Fibroblast of skin of left biceps (primary cell): ENCODE data around the gene OR2T2.
"Not testable (repeated sequence)": the region's sequence is repeated elsewhere in the genome, so short reads cannot be mapped to it uniquely, and the experiment has no call there.

Source experiments
- DNase-seq, 2 experiments: peaks; one replicate each; pipeline ENCODE4 v3.0.0-alpha.2; 2013; ENCODE audit warnings: low read depth in 2 of 2

OR2T2 gene

GRCh38 chr1:248445399-248445798 lies at the start of gene OR2T2:
Gene OR2T2 (plus strand): TSS chr1:248445637. CDS start chr1:248452798, 7,161 bp downstream.
- DNase-seq = not testable (repeated sequence)

- no peak for DNase-seq
Measured at GRCh38 chr1:248402748-248403147, 42.7 kb upstream of the OR2T2 start, which contains the start of gene OR2T1. Gene OR2T1 (plus strand): TSS chr1:248403048. CDS start chr1:248406148, 3,100 bp downstream.

GRCh38 chr1:248404024-248404423 lies 41.4 kb upstream of the OR2T2 start:
- DNase-seq = peak in 1 of 2 experiments; percentile 1

GRCh38 chr1:248406721-248407692 lies 38.4 kb upstream of the OR2T2 start:
- no peak for DNase-seq

- DNase-seq = no peak
Measured at GRCh38 chr1:248416226-248416625, 29.2 kb upstream of the OR2T2 start.

GRCh38 chr1:248417854-248418253 lies 27.6 kb upstream of the OR2T2 start:
- DNase-seq = no peak

GRCh38 chr1:248421384-248421783 lies 24.1 kb upstream of the OR2T2 start:
- no peak for DNase-seq

GRCh38 chr1:248427526-248428191 lies 17.8 kb upstream of the OR2T2 start:
- DNase-seq = not testable (repeated sequence)

GRCh38 chr1:248428192-248428533 lies 17.3 kb upstream of the OR2T2 start:
- DNase-seq = not testable (repeated sequence)

- DNase-seq = not testable (repeated sequence)
Measured at GRCh38 chr1:248431683-248432082, 13.8 kb upstream of the OR2T2 start.

GRCh38 chr1:248432201-248432600 lies 13.2 kb upstream of the OR2T2 start:
- not testable (repeated sequence) for DNase-seq

- DNase-seq = not testable (repeated sequence)
Measured at GRCh38 chr1:248433811-248434415, 11.5 kb upstream of the OR2T2 start.

GRCh38 chr1:248434913-248435312 lies 10.5 kb upstream of the OR2T2 start:
- DNase-seq = not testable (repeated sequence)

GRCh38 chr1:248436303-248436702 lies 9.1 kb upstream of the OR2T2 start:
- not testable (repeated sequence) for DNase-seq

GRCh38 chr1:248438668-248439067 lies 6.8 kb upstream of the OR2T2 start:
- DNase-seq = not testable (repeated sequence)

GRCh38 chr1:248439283-248439682 lies 6.2 kb upstream of the OR2T2 start:
- not testable (repeated sequence) for DNase-seq

- DNase-seq = not testable (repeated sequence)
Measured at GRCh38 chr1:248442500-248443277, 2.7 kb upstream of the OR2T2 start.

- not testable (repeated sequence) for DNase-seq
Measured at GRCh38 chr1:248444603-248445002, 834 bp upstream of the OR2T2 start.

GRCh38 chr1:248448409-248449074 lies 3.1 kb downstream of the OR2T2 start:
- not testable (repeated sequence) for DNase-seq

GRCh38 chr1:248449821-248450465 lies 4.5 kb downstream of the OR2T2 start:
- DNase-seq = not testable (repeated sequence)
